ENCODE data around the gene NR5A1.

NR5A1 gene

GRCh38 chr9:124449381-124450151, 57.6 kb downstream of the NR5A1 start:
- peaks cover 50 to 71% of the 10 kb centered on the region in 2 donors for H3K27me3 Mint-ChIP-seq
- H3K9me3 Mint-ChIP-seq = no peaks in the 10 kb centered on the region
- ATAC-seq (replicated peaks) = no peak
- DNase-seq = no peak
- no peak overlapping the region for H3K27ac Mint-ChIP-seq
- H3K4me1 Mint-ChIP-seq = peaks cover 7 to 14% of the 10 kb centered on the region in 2 donors
- H3K4me3 Mint-ChIP-seq = no peak overlapping the region
- no peaks in the 10 kb centered on the region for H3K36me3 Mint-ChIP-seq

DNA sequence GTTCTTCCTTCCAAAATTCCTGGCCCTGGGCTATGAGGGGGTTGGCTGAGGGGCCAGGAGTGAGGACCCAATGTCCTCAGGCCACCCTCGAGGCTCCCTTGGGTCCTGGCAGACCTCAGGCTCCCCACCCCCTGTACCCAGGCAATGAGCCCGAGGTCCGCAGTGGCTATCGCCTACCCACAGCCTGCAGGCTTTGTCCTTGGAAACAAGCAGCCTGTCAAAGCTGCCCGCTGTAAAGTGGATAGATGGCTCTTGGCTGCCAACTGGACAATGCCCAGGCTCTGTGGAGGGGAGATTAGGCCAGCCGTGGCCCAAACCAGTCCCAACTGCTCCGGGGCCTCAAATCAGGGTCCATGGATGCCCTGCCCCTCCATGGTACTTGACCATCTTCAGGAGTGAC, 59.2 kb downstream of the NR5A1 start:
- peaks cover 7 to 14% of the 10 kb centered on the region in 2 donors for H3K4me1 Mint-ChIP-seq
- no peaks in the 10 kb centered on the region for H3K36me3 Mint-ChIP-seq
- H3K27ac Mint-ChIP-seq = no peak overlapping the region
- no peak for ATAC-seq (replicated peaks)
- H3K27me3 Mint-ChIP-seq = peaks cover 59 to 70% of the 10 kb centered on the region in 2 donors
- no peak overlapping the region for H3K4me3 Mint-ChIP-seq
- H3K9me3 Mint-ChIP-seq = no peaks in the 10 kb centered on the region
- no peak for DNase-seq

DNA sequence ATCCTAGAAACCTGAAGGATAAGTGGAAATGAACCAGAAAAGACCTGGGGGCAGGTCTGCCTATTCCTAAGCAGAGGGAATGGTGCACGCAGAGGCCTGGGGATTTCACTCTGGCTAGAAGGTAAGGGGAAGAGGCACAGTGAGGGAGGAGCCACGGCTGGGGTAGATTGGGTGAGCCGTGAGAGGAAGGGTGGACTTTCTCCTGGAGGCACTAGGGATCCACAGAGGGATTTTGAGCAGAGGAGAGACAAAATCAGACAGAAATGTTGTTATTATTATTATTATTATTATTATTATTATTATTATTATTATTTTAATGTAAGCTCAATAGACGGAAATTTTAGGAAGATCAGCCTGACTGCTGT, 59.9 kb downstream of the NR5A1 start:
- no peaks in the 10 kb centered on the region for H3K9me3 Mint-ChIP-seq
- no peak overlapping the region for H3K27ac Mint-ChIP-seq
- no peak for DNase-seq
- H3K36me3 Mint-ChIP-seq = no peaks in the 10 kb centered on the region
- peaks cover 7 to 14% of the 10 kb centered on the region in 2 donors for H3K4me1 Mint-ChIP-seq
- H3K27me3 Mint-ChIP-seq = peaks cover 53 to 64% of the 10 kb centered on the region in 2 donors
- H3K4me3 Mint-ChIP-seq = no peak overlapping the region
- no peak for ATAC-seq (replicated peaks)

GRCh38 chr9:124444166-124444565, 63.0 kb downstream of the NR5A1 start:
- Mint-ChIP-seq H3K36me3 (peaks cover 0 to 3% of the 10 kb centered on the region in 2 donors), H3K27me3 (peaks cover 47 to 56% of the 10 kb centered on the region in 2 donors), H3K27ac (no peak overlapping the region), H3K4me3 (no peak overlapping the region), H3K9me3 (peaks cover 0 to 2% of the 10 kb centered on the region in 2 donors), H3K4me1 (peaks cover 0 to 7% of the 10 kb centered on the region in 2 donors)
- ATAC-seq (replicated peaks) (no peak), DNase-seq (no peak)

DNA sequence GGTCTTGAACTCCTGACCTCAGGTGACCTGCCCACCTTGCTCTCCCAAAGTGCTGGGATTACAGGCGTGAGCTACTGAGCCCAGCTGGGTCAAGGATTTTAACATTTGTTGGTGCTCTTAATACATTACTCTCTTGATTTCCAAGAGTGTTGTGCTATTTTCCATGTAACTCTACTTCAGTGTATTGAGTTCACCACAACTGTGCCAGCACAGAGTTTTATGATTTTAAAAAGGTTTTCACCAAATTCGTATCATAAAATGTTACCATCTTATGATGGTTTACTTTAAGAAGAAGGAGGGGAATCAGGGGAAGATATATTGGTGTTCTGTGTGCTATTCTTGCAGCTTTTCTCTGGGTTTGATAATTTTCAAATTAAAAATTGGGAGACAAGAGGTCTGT, 63.6 kb downstream of the NR5A1 start:
- H3K4me3 Mint-ChIP-seq = no peak overlapping the region
- peaks cover 0 to 3% of the 10 kb centered on the region in 2 donors for H3K36me3 Mint-ChIP-seq
- no peak for ATAC-seq (replicated peaks)
- peaks cover 0 to 5% of the 10 kb centered on the region in 2 donors for H3K9me3 Mint-ChIP-seq
- peaks cover 0 to 7% of the 10 kb centered on the region in 2 donors for H3K4me1 Mint-ChIP-seq
- H3K27me3 Mint-ChIP-seq = peaks cover 45 to 53% of the 10 kb centered on the region in 2 donors
- DNase-seq = no peak
- no peak overlapping the region for H3K27ac Mint-ChIP-seq

- DNase-seq (no peak), ATAC-seq (replicated peaks) (no peak)
- H3K4me3 Mint-ChIP-seq = no peak overlapping the region
- H3K4me1 Mint-ChIP-seq = peaks cover 0 to 7% of the 10 kb centered on the region in 2 donors
- peaks cover 0 to 5% of the 10 kb centered on the region in 2 donors for H3K9me3 Mint-ChIP-seq
- H3K27me3 Mint-ChIP-seq = peaks cover 39 to 46% of the 10 kb centered on the region in 2 donors
- H3K27ac Mint-ChIP-seq = no peak overlapping the region
- peaks cover 0 to 3% of the 10 kb centered on the region in 2 donors for H3K36me3 Mint-ChIP-seq
Observed at GRCh38 chr9:124442826-124443225, 64.4 kb downstream of the NR5A1 start.

- ATAC-seq (replicated peaks) = no peak
- DNase-seq = no peak
- Mint-ChIP-seq H3K36me3 (peaks cover 0 to 3% of the 10 kb centered on the region in 2 donors), H3K4me1 (peaks cover 0 to 7% of the 10 kb centered on the region in 2 donors), H3K27me3 (peaks cover 35 to 43% of the 10 kb centered on the region in 2 donors), H3K4me3 (no peak overlapping the region), H3K9me3 (peaks cover 0 to 5% of the 10 kb centered on the region in 2 donors), H3K27ac (no peak overlapping the region)
Observed at GRCh38 chr9:124442379-124442778, 64.8 kb downstream of the NR5A1 start.

DNA sequence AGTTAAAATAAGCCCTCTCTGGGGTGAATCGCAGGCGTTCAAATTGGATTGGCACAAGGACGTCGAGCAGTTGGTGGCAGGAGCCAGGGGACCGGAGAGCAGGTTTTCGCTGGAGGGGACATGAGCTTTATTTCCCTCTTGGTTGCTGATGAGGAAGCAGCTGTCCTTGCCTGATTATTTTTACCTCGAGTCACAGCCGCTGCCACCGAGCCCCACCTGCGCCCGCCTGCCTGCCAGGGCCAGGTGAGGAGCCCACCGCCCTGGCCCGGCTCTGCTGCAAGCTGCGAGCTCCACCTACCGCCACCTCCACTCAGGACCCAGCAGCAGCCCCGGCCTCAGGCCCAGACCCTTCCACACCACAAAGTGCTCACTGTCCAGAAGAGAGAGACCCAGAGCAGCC, 65.9 kb downstream of the NR5A1 start:
- no peak overlapping the region for H3K27ac Mint-ChIP-seq
- H3K4me1 Mint-ChIP-seq = peaks cover 0 to 7% of the 10 kb centered on the region in 2 donors
- peaks cover 0 to 3% of the 10 kb centered on the region in 2 donors for H3K36me3 Mint-ChIP-seq
- H3K4me3 Mint-ChIP-seq = no peak overlapping the region
- peaks cover 0 to 5% of the 10 kb centered on the region in 2 donors for H3K9me3 Mint-ChIP-seq
- H3K27me3 Mint-ChIP-seq = peaks cover 31 to 32% of the 10 kb centered on the region in 2 donors
- ATAC-seq (replicated peaks) (no peak), DNase-seq (no peak)

DNA sequence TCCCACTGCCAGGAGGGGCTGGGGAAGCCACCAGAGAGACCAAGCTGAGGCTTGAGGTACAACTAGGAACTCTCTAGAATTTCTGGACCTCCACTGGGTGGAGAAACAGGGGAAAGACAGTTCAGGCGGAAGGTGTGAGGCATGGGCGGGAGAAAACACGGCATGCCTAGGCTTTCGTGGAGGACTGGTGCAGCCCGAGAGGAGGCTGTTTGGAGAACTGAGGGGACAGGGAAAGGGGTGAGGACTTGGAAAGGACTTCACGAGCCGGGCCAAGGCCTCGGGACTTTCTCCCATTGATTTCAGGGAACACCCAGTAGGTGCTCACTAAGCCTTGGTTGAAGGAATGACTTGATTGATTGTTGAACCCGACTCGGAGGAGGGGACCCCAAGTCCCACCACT, 66.4 kb downstream of the NR5A1 start:
- peaks cover 0 to 3% of the 10 kb centered on the region in 2 donors for H3K36me3 Mint-ChIP-seq
- no peak overlapping the region for H3K4me3 Mint-ChIP-seq
- DNase-seq (no peak), ATAC-seq (replicated peaks) (no peak)
- H3K4me1 Mint-ChIP-seq = peaks cover 0 to 7% of the 10 kb centered on the region in 2 donors
- peaks cover 0 to 5% of the 10 kb centered on the region in 2 donors for H3K9me3 Mint-ChIP-seq
- H3K27me3 Mint-ChIP-seq = peaks cover 31% of the 10 kb centered on the region in 2 donors
- H3K27ac Mint-ChIP-seq = no peak overlapping the region

DNA sequence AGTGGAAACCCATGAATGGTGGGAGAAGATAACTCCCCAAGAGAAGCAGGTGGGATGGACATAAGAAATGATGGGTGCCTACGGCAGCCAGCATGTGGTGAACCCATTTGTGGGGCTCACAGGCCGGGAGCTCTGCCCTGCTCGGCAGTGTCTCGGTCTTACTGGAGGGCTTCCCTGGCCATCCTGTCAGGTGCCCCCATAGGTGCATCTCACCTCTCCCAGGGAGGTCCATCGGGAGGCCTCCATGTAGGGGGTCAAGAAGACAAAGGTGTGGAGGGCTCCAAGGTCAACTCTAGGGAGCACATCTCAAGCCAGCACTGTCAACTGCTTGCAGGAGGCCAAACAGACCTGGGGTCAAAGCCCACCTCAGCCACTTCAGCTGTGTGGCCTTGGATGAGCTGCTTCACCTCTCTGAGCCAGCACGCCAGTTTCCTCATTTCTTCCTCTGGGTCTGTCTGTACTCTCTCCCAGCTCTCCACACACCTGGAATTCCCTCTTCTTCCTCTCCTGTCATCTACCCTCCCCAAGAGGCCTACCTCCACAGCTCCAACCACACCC, 67.4 kb downstream of the NR5A1 start:
- Mint-ChIP-seq H3K36me3 (peaks cover 0 to 3% of the 10 kb centered on the region in 2 donors), H3K9me3 (peaks cover 0 to 5% of the 10 kb centered on the region in 2 donors), H3K4me1 (peaks cover 0 to 7% of the 10 kb centered on the region in 2 donors), H3K27me3 (peaks cover 31% of the 10 kb centered on the region in 2 donors), H3K27ac (no peak overlapping the region), H3K4me3 (no peak overlapping the region)
- no peak for ATAC-seq (replicated peaks)
- DNase-seq = no peak

- Mint-ChIP-seq H3K27me3 (peaks cover 30 to 32% of the 10 kb centered on the region in 2 donors), H3K4me1 (peaks cover 0 to 7% of the 10 kb centered on the region in 2 donors), H3K36me3 (peaks cover 0 to 3% of the 10 kb centered on the region in 2 donors), H3K4me3 (no peak overlapping the region), H3K9me3 (peaks cover 0 to 5% of the 10 kb centered on the region in 2 donors), H3K27ac (no peak overlapping the region)
- no peak for DNase-seq
- ATAC-seq (replicated peaks) = no peak
Observed at GRCh38 chr9:124439086-124439485, 68.1 kb downstream of the NR5A1 start.

- Mint-ChIP-seq H3K9me3 (peaks cover 0 to 5% of the 10 kb centered on the region in 2 donors), H3K4me1 (peaks cover 0 to 7% of the 10 kb centered on the region in 2 donors), H3K27ac (no peak overlapping the region), H3K27me3 (peaks cover 26 to 30% of the 10 kb centered on the region in 2 donors), H3K4me3 (no peak overlapping the region), H3K36me3 (peaks cover 0 to 3% of the 10 kb centered on the region in 2 donors)
- no peak for ATAC-seq (replicated peaks)
- DNase-seq = no peak
Observed at GRCh38 chr9:124438091-124438490, 69.1 kb downstream of the NR5A1 start.

- peaks cover 0 to 3% of the 10 kb centered on the region in 2 donors for H3K36me3 Mint-ChIP-seq
- H3K27me3 Mint-ChIP-seq = peaks cover 30% of the 10 kb centered on the region in 2 donors
- DNase-seq (no peak), ATAC-seq (replicated peaks) (no peak)
- peaks cover 0 to 7% of the 10 kb centered on the region in 2 donors for H3K4me1 Mint-ChIP-seq
- no peak overlapping the region for H3K4me3 Mint-ChIP-seq
- H3K27ac Mint-ChIP-seq = no peak overlapping the region
- peaks cover 0 to 5% of the 10 kb centered on the region in 2 donors for H3K9me3 Mint-ChIP-seq
Observed at GRCh38 chr9:124437086-124437485, 70.1 kb downstream of the NR5A1 start.

DNA sequence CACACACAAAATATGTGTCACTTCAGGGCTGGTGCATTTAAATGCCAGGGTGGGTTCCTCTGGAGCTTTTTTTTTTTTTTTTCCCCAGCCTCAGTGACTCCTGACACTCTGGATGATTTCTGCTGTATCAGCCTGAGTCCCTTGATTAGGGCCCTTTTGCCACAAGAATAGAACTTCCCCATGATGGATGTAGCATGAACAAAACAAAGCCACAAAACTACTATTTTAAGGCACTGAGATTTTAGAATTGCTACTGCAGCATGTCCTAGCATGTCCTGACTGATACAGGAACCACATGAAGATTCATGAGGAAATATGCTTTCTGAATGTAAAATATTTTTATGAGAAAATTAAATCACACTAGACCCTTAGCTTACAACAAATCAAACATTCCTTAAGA, 70.9 kb downstream of the NR5A1 start:
- Mint-ChIP-seq H3K4me3 (no peak overlapping the region), H3K27me3 (peaks cover 24% of the 10 kb centered on the region in 2 donors), H3K36me3 (peaks cover 0 to 3% of the 10 kb centered on the region in 2 donors), H3K9me3 (peaks cover 0 to 5% of the 10 kb centered on the region in 2 donors), H3K27ac (no peak overlapping the region), H3K4me1 (peaks cover 0 to 4% of the 10 kb centered on the region in 2 donors)
- no peak for ATAC-seq (replicated peaks)
- DNase-seq = no peak
